Osteocyte (in vitro differentiated cells): ENCODE measurements around the gene F2RL3. TPM values are rescaled to one million over a fixed set of nuclear protein-coding genes. Genes with fewer than 3 reads are reported as not detected.

Source experiments
- DNase-seq: peaks from one replicate; pipeline ENCODE4 v3.0.0; 2021; ENCODE audit warnings: mixed read lengths; ENCODE audit not compliant: unreplicated experiment; ENCODE audit errors: extremely low spot score
- H3K27ac Mint-ChIP-seq: one replicate; pipeline ENCODE4 v1.8.0; 2021; ENCODE audit warnings: mild to moderate bottlenecking, mixed read lengths; ENCODE audit not compliant: unreplicated experiment
- H3K27me3 Mint-ChIP-seq: one replicate; pipeline ENCODE4 v1.8.0; 2021; ENCODE audit warnings: mixed read lengths; ENCODE audit not compliant: unreplicated experiment
- H3K36me3 Mint-ChIP-seq: one replicate; pipeline ENCODE4 v1.8.0; 2021; ENCODE audit warnings: mixed read lengths; ENCODE audit not compliant: unreplicated experiment
- H3K4me1 Mint-ChIP-seq: one replicate; pipeline ENCODE4 v1.8.0; 2021; ENCODE audit warnings: mixed read lengths; ENCODE audit not compliant: unreplicated experiment
- H3K4me3 Mint-ChIP-seq: one replicate; pipeline ENCODE4 v1.8.0; 2021; ENCODE audit warnings: mild to moderate bottlenecking, moderate library complexity, mixed read lengths; ENCODE audit not compliant: unreplicated experiment
- H3K9me3 Mint-ChIP-seq: one replicate; pipeline ENCODE4 v1.8.0; 2021; ENCODE audit warnings: mixed read lengths; ENCODE audit not compliant: unreplicated experiment
- CTCF ChIP-seq: fragments of 200-600 bp; sonication (generic); IDR thresholded peaks from 2 replicates; pipeline ENCODE4 v1.5.0; 2021; ENCODE audit warnings: antibody characterized with exemption, mild to moderate bottlenecking, moderate library complexity
- long read RNA-seq: library from polyadenylated mRNA; unstranded; transcript quantifications from one replicate; pipeline ENCODE4 v2.0.0, GENCODE V29; 2021
- total RNA-seq: library from RNA; stranded (reverse); gene quantifications from 2 replicates; pipeline ENCODE4 v1.2.1, GENCODE V29; 2021

F2RL3 gene
- 0.08 TPM in 1 of 2 replicates, not detected in the other for total RNA-seq
- long read RNA-seq: 0 reads

DNA sequence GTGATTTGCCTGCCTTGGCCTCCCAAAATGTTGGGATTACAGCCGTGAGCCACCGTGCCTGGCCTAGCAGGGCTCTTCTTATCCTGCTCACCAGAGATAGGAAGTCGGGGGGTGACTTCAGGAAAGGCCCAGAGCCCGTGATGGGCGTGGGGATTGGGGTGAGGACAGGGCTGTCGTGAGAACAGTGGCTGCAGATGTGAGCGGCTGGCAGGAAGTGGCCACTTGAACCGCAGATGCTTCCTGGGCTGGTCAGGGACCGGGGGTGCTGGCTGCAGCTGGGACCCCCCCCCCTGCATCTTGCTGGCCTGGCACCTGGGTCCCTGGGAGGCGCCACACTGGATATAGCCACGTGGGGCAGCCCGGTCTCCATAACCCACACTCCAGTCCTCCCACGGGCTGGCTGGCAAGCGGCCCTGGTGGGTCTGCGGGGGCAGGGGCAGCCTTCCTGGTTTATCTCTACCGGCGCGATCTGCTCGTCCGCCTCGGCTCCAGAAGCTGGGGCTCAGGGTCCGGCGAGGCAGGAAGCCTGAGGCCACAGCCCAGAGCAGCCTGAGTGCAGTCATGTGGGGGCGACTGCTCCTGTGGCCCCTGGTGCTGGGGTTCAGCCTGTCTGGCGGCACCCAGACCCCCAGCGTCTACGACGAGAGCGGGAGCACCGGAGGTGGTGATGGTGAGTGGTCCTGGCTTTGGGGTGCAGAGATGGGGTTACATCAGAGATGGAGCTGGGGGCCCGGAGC, at the start of gene F2RL3:
F2RL3 (plus strand) TSS at position 371 of the 737 bp plus-strand sequence; CDS start at position 562, 191 bp downstream.
- H3K27ac Mint-ChIP-seq: peak within 1 kb of the TSS; percentile 41
- no peaks in the 10 kb centered on the region for H3K9me3 Mint-ChIP-seq
- no peak for TF ChIP-seq CTCF
- peaks cover 4% of the 10 kb centered on the region for H3K36me3 Mint-ChIP-seq
- peaks cover 17% of the 10 kb centered on the region for H3K4me1 Mint-ChIP-seq
- DNase-seq: no peak
- no peak within 1 kb of the TSS for H3K4me3 Mint-ChIP-seq
- H3K27me3 Mint-ChIP-seq: no peaks in the 10 kb centered on the region

DNA sequence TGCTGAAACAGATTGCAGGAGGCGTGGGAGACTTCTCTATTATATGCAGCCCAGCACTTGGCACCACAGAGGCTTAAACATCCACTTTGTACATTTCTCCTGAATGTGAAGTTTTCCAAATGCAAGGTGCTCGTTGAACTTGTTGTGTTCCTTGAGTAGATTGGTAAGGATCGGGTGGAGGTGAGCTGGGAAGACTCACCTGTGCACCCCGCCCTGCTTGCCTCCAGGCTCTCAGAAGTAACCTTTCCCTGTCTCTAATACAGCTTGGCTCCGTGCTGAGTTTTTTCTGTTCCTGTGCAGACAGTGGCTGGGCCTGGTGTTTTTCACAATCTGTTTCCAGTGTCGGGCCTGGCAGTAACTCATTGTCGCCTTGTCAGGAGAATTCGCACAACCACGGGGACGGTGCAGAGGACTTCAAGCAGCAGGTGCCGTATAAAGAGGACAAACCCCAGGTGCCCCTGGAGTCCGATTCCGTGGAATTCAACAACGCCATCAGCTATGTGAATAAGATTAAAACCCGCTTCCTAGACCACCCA, 47.3 kb upstream of the F2RL3 start:
- no peak overlapping the region for H3K4me3 Mint-ChIP-seq
- H3K27ac Mint-ChIP-seq: no peak overlapping the region
- DNase-seq: no peak
- no peaks in the 10 kb centered on the region for H3K27me3 Mint-ChIP-seq
- H3K9me3 Mint-ChIP-seq: no peaks in the 10 kb centered on the region
- H3K4me1 Mint-ChIP-seq: peaks cover 2% of the 10 kb centered on the region
- peaks cover 40% of the 10 kb centered on the region for H3K36me3 Mint-ChIP-seq
- TF ChIP-seq CTCF: no peak

- no peak for TF ChIP-seq CTCF
- H3K27me3 Mint-ChIP-seq: no peaks in the 10 kb centered on the region
- H3K36me3 Mint-ChIP-seq: peaks cover 64% of the 10 kb centered on the region
- H3K4me3 Mint-ChIP-seq: no peak overlapping the region
- H3K27ac Mint-ChIP-seq: no peak overlapping the region
- no peaks in the 10 kb centered on the region for H3K4me1 Mint-ChIP-seq
- no peaks in the 10 kb centered on the region for H3K9me3 Mint-ChIP-seq
- DNase-seq: no peak
Observed at GRCh38 chr19:16846901-16847300, 41.9 kb upstream of the F2RL3 start.

GRCh38 chr19:16847430-16847829, 41.4 kb upstream of the F2RL3 start:
- H3K36me3 Mint-ChIP-seq: peaks cover 68% of the 10 kb centered on the region
- no peak overlapping the region for H3K4me3 Mint-ChIP-seq
- no peaks in the 10 kb centered on the region for H3K27me3 Mint-ChIP-seq
- no peaks in the 10 kb centered on the region for H3K9me3 Mint-ChIP-seq
- no peaks in the 10 kb centered on the region for H3K4me1 Mint-ChIP-seq
- TF ChIP-seq CTCF: no peak
- H3K27ac Mint-ChIP-seq: no peak overlapping the region
- no peak for DNase-seq

DNA sequence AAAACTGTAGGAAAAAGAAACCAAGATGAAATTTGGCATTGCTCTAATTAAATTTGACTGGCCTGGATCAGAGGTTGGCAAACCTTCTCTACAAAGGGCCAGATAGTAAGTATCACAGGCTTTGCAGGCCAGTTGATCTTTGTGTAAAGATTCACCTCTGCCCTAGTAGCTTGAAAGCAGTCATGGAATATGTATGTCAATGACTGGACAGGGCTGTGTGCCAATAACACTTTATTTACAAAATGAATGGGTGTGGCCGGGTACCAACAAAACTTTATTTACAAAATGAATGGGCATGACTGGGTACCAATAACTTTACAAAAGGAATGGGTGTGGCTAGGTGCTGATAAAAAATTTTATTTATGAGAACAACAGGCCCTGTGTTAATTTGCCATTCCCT, 39.6 kb upstream of the F2RL3 start:
- Mint-ChIP-seq H3K4me3 (no peak overlapping the region), H3K9me3 (no peaks in the 10 kb centered on the region), H3K36me3 (peaks cover 74% of the 10 kb centered on the region), H3K27me3 (no peaks in the 10 kb centered on the region), H3K4me1 (no peaks in the 10 kb centered on the region), H3K27ac (no peak overlapping the region)
- DNase-seq: no peak
- no peak for TF ChIP-seq CTCF
